Right lobe of liver (tissue), 6 donors: ENCODE data around the gene NWD2. TPM values are rescaled to one million over a fixed set of nuclear protein-coding genes. Genes with fewer than 3 reads are reported as not detected.

Source experiments
- ATAC-seq, 4 donors: fragments of 200-7000 bp; cut with Tn5 transposase; one replicate each; pipeline ENCODE4 v1.9.1; 2020; ENCODE audit warnings: mild to moderate bottlenecking in 4 of 4, moderate library complexity in 4 of 4
- DNase-seq, 3 donors: peaks; one replicate each; pipeline ENCODE4 v3.0.0-alpha.2; 2020
- H3K27ac ChIP-seq, 3 donors: fragments of 200-600 bp; one replicate each; pipeline ENCODE4 v1.8.0; 2022
- H3K27me3 ChIP-seq, 2 donors: fragments of 200-600 bp; one replicate each; pipeline ENCODE4 v1.8.0; 2022
- H3K36me3 ChIP-seq, 4 donors: fragments of 200-600 bp; sonication (generic) in 1 of 4; one replicate each; pipeline versions ENCODE4 v1.5.1 to v1.8.0; 2017 to 2022; ENCODE audit warnings: control low read depth in 1 of 4
- H3K4me1 ChIP-seq, 4 donors: fragments of 200-600 bp; sonication (generic) in 1 of 4; one replicate each; pipeline versions ENCODE4 v1.5.1 to v1.8.0; 2017 to 2022; ENCODE audit warnings: control low read depth in 1 of 4
- H3K4me3 ChIP-seq, 3 donors: fragments of 200-600 bp; one replicate each; pipeline ENCODE4 v1.8.0; 2022
- H3K9me3 ChIP-seq, 4 donors: fragments of 200-600 bp; sonication (generic) in 1 of 4; one replicate each; pipeline versions ENCODE4 v1.5.1 to v1.8.0; 2017 to 2022; ENCODE audit warnings: control low read depth in 1 of 4
- POLR2A ChIP-seq: fragments of 450-650 bp; IDR thresholded peaks from one replicate; pipeline ENCODE4 v1.6.1; 2017; ENCODE audit warnings: antibody characterized with exemption, mild to moderate bottlenecking
- WGBS: methylation state at CpG from one replicate; pipeline ENCODE4 v1.1.6; 2018; ENCODE audit warnings: low coverage, low lambda C conversion rate; ENCODE audit not compliant: insufficient coverage; ENCODE audit errors: missing lambda C conversion rate; 5-methylcytosine and 5-hydroxymethylcytosine counted together
- intact Hi-C, 2 donors: fragments of 100-400 bp; cut with DNase I; formaldehyde crosslinking; loops; one replicate each; pipeline versions ENCODE4 v1.11.2 to v1.14.1; 2022
- total RNA-seq, 6 experiments: library from RNA; depleted of rRNA in 2 of 6; stranded (reverse); fragments of >200 nt in 2 of 6; fragmentation: NEBNext Ultra II Directional in 3 of 6; extraction: Animal tissue kit (Norgen Biotek cat#: 25700) in 3 of 6; gene quantifications; one replicate each; pipeline versions ENCODE4 v1.1.0 to v1.2.4, GENCODE V29; 2016 to 2023
- TF ChIP-seq, protein P1 (sequence below), 4 donors: fragments of 200-600 bp in 3 of 4; fragments of 450-650 bp in 1 of 4; IDR thresholded peaks; one replicate each; pipeline versions ENCODE4 v1.5.1 to v1.8.0; 2016 to 2022; ENCODE audit warnings: antibody characterized with exemption in 4 of 4, mild to moderate bottlenecking in 2 of 4
- donor health status: DM: no; HTN: yes; CAD: no.
- donor health status: DM: no; HTN: no; CAD: no.
- donor health status: DM: no; HTN: no; CAD: no.
- donor health status: DM: no; HTN: yes; CAD: no.
- donor health status: DM: no; HTN: yes; CAD: no.

Gene NWD2
- total RNA-seq, 6 experiments from 2014 or later = 0.05 TPM; not detected in 5

DNA sequence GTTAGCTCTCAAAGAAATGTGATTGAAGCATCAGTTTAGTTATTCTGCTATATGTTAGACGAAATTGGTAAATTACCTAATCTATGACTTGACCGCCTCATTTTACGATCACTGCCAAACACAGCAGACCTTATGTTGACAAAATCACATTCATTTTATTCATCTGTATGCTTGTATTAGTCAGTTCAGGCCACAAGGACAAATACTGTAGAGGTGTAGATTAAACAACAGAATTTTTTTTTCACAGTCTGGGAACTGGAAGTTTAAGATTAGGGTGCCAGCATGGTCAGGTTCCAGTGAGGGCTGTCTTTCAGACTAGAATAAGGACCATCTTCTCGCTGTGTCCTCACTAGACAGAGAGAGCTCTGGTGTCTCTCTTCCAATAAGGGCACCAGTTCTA lies 177.1 kb downstream of the NWD2 start:
- 72% methylated on average over 4 of the region's 4 CpGs for WGBS
- H3K27ac ChIP-seq = no peak overlapping the region
- intact Hi-C loops = no loop called here
- H3K4me3 ChIP-seq = no peak overlapping the region
- no peak for ATAC-seq
- H3K9me3 ChIP-seq = no peaks in the 10 kb centered on the region
- H3K4me1 ChIP-seq = peaks cover 0 to 42% (median 21%) of the 10 kb centered on the region in 4 donors
- H3K27me3 ChIP-seq = no peaks in the 10 kb centered on the region
- DNase-seq = no peak
- no peaks in the 10 kb centered on the region for H3K36me3 ChIP-seq
- no peak for TF ChIP-seq POLR2A
- TF ChIP-seq, protein P1, sequence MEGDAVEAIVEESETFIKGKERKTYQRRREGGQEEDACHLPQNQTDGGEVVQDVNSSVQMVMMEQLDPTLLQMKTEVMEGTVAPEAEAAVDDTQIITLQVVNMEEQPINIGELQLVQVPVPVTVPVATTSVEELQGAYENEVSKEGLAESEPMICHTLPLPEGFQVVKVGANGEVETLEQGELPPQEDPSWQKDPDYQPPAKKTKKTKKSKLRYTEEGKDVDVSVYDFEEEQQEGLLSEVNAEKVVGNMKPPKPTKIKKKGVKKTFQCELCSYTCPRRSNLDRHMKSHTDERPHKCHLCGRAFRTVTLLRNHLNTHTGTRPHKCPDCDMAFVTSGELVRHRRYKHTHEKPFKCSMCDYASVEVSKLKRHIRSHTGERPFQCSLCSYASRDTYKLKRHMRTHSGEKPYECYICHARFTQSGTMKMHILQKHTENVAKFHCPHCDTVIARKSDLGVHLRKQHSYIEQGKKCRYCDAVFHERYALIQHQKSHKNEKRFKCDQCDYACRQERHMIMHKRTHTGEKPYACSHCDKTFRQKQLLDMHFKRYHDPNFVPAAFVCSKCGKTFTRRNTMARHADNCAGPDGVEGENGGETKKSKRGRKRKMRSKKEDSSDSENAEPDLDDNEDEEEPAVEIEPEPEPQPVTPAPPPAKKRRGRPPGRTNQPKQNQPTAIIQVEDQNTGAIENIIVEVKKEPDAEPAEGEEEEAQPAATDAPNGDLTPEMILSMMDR (IDR thresholded peaks at IDR 0.05) = no peak

DNA sequence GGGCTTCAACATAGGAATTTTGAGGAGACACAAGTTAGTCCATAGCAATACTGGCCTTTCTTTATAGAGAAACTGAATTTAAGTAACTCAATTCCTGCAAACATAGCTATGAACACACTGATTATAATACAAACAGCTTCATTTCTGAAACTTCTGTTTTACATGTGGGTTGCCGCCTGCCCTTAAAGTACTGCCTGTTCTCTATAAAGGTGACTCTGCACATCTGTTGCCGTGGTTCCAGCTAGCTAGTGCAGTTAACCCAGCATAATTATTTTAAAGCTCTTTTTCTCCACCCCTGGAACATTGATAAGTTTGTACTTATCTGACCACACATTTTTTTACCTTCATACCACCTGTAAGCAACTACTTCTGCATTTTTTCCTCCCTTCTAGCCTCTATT lies 177.6 kb downstream of the NWD2 start:
- Histone ChIP-seq H3K4me3 (no peak overlapping the region), H3K27ac (peak overlapping the region in 1 of 3 donors; percentile 20), H3K36me3 (no peaks in the 10 kb centered on the region), H3K9me3 (no peaks in the 10 kb centered on the region), H3K4me1 (peaks cover 0 to 47% (median 24%) of the 10 kb centered on the region in 4 donors), H3K27me3 (no peaks in the 10 kb centered on the region)
- WGBS = 40% methylated on average over 2 of the region's 2 CpGs
- DNase-seq = no peak
- intact Hi-C loops = no loop called here
- TF ChIP-seq, protein P1 (IDR thresholded peaks at IDR 0.05) = no peak
- TF ChIP-seq POLR2A = no peak
- ATAC-seq = no peak

DNA sequence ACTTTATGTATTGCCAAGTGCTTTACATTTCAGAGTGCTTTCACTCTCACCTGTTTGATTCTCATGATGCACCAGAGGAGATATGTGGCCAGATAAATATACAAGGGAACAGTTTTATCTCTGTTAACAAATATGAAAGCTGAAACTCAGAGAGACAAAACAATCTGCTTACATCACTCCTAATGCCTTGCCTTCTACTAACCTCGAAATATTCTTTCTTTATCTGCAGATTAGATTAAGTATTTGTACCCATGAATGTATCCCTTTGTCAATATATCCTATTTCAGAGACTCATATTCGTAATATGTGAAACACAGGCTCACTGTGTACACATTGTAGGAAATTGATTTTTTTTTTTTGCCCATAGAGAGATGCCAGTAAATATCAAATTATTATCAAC lies 178.1 kb downstream of the NWD2 start:
- intact Hi-C loops = no loop called here
- Histone ChIP-seq H3K9me3 (no peaks in the 10 kb centered on the region), H3K4me1 (peaks cover 0 to 51% (median 24%) of the 10 kb centered on the region in 4 donors), H3K36me3 (no peaks in the 10 kb centered on the region), H3K4me3 (no peak overlapping the region), H3K27ac (peak overlapping the region in 1 of 3 donors; percentile 20), H3K27me3 (no peaks in the 10 kb centered on the region)
- TF ChIP-seq POLR2A = no peak
- TF ChIP-seq, protein P1 (IDR thresholded peaks at IDR 0.05) = no peak
- 21% methylated on average over 2 of the region's 2 CpGs for WGBS
- no peak for DNase-seq
- ATAC-seq = peak in 1 of 4 donors; percentile 10

DNA sequence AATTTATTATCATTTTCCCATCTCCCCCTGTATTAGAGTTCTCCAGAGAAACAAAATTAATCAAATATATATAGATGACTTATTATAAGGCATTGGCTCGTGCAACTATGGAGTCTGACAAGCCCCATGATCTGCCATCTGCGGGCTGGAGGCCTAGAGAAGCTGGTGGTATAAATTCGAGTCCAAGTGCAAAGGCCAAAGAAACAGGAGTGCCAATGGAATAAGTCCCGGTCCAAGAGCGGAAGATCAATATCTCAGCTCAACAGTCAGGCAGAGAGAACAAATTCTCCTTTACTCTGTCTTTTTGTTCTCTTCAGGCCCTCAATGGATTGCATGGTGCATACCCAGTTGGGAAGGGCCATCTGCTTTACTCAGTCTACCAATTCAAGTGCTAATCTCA lies 178.8 kb downstream of the NWD2 start:
- no peak overlapping the region for H3K4me3 ChIP-seq
- intact Hi-C loops = no loop called here
- ATAC-seq = peak; percentile 8 to 67 (median 23)
- TF ChIP-seq, protein P1 (IDR thresholded peaks at IDR 0.05) = no peak
- no peak for TF ChIP-seq POLR2A
- H3K27me3 ChIP-seq = no peaks in the 10 kb centered on the region
- H3K36me3 ChIP-seq = no peaks in the 10 kb centered on the region
- H3K27ac ChIP-seq = peak overlapping the region in 1 of 3 donors; percentile 84
- H3K9me3 ChIP-seq = no peaks in the 10 kb centered on the region
- WGBS = 29% methylated on average over 4 of the region's 5 CpGs
- DNase-seq = peak in 1 of 3 donors; percentile 54
- peaks cover 0 to 58% (median 26%) of the 10 kb centered on the region in 4 donors for H3K4me1 ChIP-seq

DNA sequence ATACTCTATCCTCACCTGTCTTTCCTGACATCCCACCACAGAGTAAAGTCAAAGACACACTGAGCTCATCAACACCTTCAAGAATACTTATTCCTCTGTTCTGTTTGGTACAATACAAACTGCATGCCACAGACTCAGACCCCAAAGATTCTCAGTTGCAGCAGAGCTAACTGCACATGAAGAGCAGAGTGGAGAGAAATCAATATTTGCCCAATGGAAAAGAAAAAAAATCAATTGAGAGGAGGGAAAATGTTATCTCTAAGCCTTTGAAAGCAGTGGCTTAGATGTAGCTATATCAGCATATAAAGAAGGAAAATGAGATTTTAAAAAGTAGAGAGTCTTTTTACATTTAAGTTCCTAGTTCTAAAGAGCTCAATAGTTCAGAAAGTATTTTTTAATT lies 180.2 kb downstream of the NWD2 start:
- no peaks in the 10 kb centered on the region for H3K27me3 ChIP-seq
- TF ChIP-seq, protein P1 (IDR thresholded peaks at IDR 0.05) = no peak
- no peak for TF ChIP-seq POLR2A
- peak overlapping the region in 1 of 3 donors; percentile 84 for H3K27ac ChIP-seq
- peak in 3 of 4 donors; percentile 13 to 39 (median 17) for ATAC-seq
- H3K4me1 ChIP-seq = peaks cover 0 to 72% (median 31%) of the 10 kb centered on the region in 4 donors
- H3K36me3 ChIP-seq = no peaks in the 10 kb centered on the region
- intact Hi-C loops = no loop called here
- no peak for DNase-seq
- H3K4me3 ChIP-seq = no peak overlapping the region
- H3K9me3 ChIP-seq = no peaks in the 10 kb centered on the region
